ENCODE measurements around the gene AOPEP. TPM values are rescaled to one million over a fixed set of nuclear protein-coding genes. Genes with fewer than 3 reads are reported as not detected.

AOPEP gene
- total RNA-seq, 1 experiment from 2014 or later = 36.4 TPM

DNA sequence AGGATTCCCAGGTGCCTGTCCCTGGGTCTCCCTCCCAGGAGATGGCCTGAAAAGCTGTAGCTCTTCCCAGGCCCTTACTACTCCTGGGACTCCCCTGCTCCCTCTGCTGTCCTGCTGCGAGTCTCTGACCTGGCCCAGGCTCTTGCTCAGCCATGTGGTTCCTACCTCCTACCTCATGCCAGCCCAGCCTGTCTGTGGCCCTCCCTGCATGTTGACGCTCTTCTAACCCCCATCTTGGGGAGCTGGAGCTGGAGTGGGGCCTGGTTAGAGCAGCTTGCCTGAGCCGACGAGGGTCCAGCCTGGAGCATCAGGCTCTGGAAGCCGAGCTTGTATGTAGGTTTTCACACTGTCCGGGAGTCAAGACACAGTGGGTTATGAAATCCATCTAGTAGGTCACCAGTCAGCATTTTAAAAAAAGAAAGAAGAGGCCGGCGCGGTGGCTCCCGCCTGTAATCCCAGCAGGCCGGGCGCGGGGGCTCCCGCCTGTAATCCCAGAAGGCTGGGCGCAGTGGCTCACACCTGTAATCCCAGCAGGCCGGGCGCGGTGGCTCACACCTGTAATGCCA is 346.6 kb downstream of the AOPEP start:
- Histone ChIP-seq H3K4me3 (ENCODE audit: low read depth in 2 of 2, low read length in 2 of 2) (no peak overlapping the region), H3K4me1 (ENCODE audit: control insufficient read depth, insufficient read depth, low read length) (peaks cover 13% of the 10 kb centered on the region; the same call in 1 of the 2 replicates), H3K27me3 (ENCODE audit: control insufficient read depth, insufficient read depth, low read length) (no peaks in the 10 kb centered on the region), H3K36me3 (ENCODE audit: control insufficient read depth, insufficient read depth, low read length) (peaks cover 5% of the 10 kb centered on the region), H3K9me3 (ENCODE audit: control insufficient read depth, insufficient read depth, low read depth, low read length) (no peaks in the 10 kb centered on the region), H3K27ac (ENCODE audit: low read length) (no peak overlapping the region)
- ATAC-seq (peak; percentile 74), DNase-seq (ENCODE audit: low read depth, low spot score) (no peak)
- ChIA-PET POLR2A (no interaction called here), CTCF (no interaction called here)
- intact Hi-C loops (cut with micrococcal nuclease; ENCODE audit: unreplicated experiment) = no loop called here
- in situ Hi-C loops (cut with HindIII; ENCODE audit: low pct_unique_long_range_greater_than_20kb, low sequenced_read_pairs) = no loop called here
- TF ChIP-seq SIN3A (IDR thresholded peaks at IDR 0.05; ENCODE audit: borderline replicate concordance, insufficient read depth, low read depth, low read length) = no peak
- TF ChIP-seq TCF7L2 (IDR thresholded peaks at IDR 0.05; ENCODE audit: low read depth, low read length) = no peak
- TF ChIP-seq REST (IDR thresholded peaks at IDR 0.05; ENCODE audit: insufficient read depth in 1 of 2, low read depth in 2 of 2, low read length in 1 of 2) = no peak
- no peak for TF ChIP-seq POLR2AphosphoS5 (IDR thresholded peaks at IDR 0.05; ENCODE audit: low read depth, low read length)
- TF ChIP-seq, protein P1, sequence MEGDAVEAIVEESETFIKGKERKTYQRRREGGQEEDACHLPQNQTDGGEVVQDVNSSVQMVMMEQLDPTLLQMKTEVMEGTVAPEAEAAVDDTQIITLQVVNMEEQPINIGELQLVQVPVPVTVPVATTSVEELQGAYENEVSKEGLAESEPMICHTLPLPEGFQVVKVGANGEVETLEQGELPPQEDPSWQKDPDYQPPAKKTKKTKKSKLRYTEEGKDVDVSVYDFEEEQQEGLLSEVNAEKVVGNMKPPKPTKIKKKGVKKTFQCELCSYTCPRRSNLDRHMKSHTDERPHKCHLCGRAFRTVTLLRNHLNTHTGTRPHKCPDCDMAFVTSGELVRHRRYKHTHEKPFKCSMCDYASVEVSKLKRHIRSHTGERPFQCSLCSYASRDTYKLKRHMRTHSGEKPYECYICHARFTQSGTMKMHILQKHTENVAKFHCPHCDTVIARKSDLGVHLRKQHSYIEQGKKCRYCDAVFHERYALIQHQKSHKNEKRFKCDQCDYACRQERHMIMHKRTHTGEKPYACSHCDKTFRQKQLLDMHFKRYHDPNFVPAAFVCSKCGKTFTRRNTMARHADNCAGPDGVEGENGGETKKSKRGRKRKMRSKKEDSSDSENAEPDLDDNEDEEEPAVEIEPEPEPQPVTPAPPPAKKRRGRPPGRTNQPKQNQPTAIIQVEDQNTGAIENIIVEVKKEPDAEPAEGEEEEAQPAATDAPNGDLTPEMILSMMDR (IDR thresholded peaks at IDR 0.05) = no peak; the same call in 1 of the 2 replicates
- BruUV-seq (replicated peaks) = no TSS peak

GRCh38 chr9:95073918-95074317 is 347.4 kb downstream of the AOPEP start:
- TF ChIP-seq REST (IDR thresholded peaks at IDR 0.05; ENCODE audit: insufficient read depth in 1 of 2, low read depth in 2 of 2, low read length in 1 of 2) = no peak
- no peak for TF ChIP-seq SIN3A (IDR thresholded peaks at IDR 0.05; ENCODE audit: borderline replicate concordance, insufficient read depth, low read depth, low read length)
- TF ChIP-seq, protein P1 (IDR thresholded peaks at IDR 0.05) = no peak
- no peak for TF ChIP-seq TCF7L2 (IDR thresholded peaks at IDR 0.05; ENCODE audit: low read depth, low read length)
- no peak for TF ChIP-seq POLR2AphosphoS5 (IDR thresholded peaks at IDR 0.05; ENCODE audit: low read depth, low read length)
- ChIA-PET CTCF (no interaction called here), POLR2A (no interaction called here)
- ATAC-seq (no peak), DNase-seq (ENCODE audit: low read depth, low spot score) (no peak)
- no peaks in the 10 kb centered on the region for H3K27me3 ChIP-seq (ENCODE audit: control insufficient read depth, insufficient read depth, low read length)
- in situ Hi-C loops (cut with HindIII; ENCODE audit: low pct_unique_long_range_greater_than_20kb, low sequenced_read_pairs) (no loop called here), intact Hi-C loops (cut with micrococcal nuclease; ENCODE audit: unreplicated experiment) (no loop called here)
- H3K27ac ChIP-seq (ENCODE audit: low read length) = no peak overlapping the region
- H3K9me3 ChIP-seq (ENCODE audit: control insufficient read depth, insufficient read depth, low read depth, low read length) = no peaks in the 10 kb centered on the region
- H3K4me3 ChIP-seq (ENCODE audit: low read depth in 2 of 2, low read length in 2 of 2) = no peak overlapping the region
- BruUV-seq (replicated peaks) = no TSS peak
- H3K36me3 ChIP-seq (ENCODE audit: control insufficient read depth, insufficient read depth, low read length) = peaks cover 5% of the 10 kb centered on the region
- peaks cover 13% of the 10 kb centered on the region for H3K4me1 ChIP-seq (ENCODE audit: control insufficient read depth, insufficient read depth, low read length)

Measured in Panc1 (cell line).